NB4 (cell line): Measurements from ENCODE around the gene OR51B5.

Experiments used
- MYC ChIP-seq: IDR thresholded peaks from 2 replicates; pipeline ENCODE4 v1.6.1; 2011; ENCODE audit warnings: low read depth, low read length
- POLR2A ChIP-seq: IDR thresholded peaks from 2 replicates; pipeline ENCODE4 v1.6.1; 2011; ENCODE audit warnings: mild to moderate bottlenecking; ENCODE audit not compliant: insufficient read length; ENCODE audit errors: extremely low read depth
- TF ChIP-seq, protein P1 (sequence below): IDR thresholded peaks from one replicate; pipeline ENCODE4 v1.5.1; 2012; ENCODE audit warnings: low read depth, low read length
- TF ChIP-seq, protein P2 (sequence below): IDR thresholded peaks from 2 replicates; pipeline ENCODE4 v1.6.1; 2011; ENCODE audit warnings: low read depth, low read length

DNA sequence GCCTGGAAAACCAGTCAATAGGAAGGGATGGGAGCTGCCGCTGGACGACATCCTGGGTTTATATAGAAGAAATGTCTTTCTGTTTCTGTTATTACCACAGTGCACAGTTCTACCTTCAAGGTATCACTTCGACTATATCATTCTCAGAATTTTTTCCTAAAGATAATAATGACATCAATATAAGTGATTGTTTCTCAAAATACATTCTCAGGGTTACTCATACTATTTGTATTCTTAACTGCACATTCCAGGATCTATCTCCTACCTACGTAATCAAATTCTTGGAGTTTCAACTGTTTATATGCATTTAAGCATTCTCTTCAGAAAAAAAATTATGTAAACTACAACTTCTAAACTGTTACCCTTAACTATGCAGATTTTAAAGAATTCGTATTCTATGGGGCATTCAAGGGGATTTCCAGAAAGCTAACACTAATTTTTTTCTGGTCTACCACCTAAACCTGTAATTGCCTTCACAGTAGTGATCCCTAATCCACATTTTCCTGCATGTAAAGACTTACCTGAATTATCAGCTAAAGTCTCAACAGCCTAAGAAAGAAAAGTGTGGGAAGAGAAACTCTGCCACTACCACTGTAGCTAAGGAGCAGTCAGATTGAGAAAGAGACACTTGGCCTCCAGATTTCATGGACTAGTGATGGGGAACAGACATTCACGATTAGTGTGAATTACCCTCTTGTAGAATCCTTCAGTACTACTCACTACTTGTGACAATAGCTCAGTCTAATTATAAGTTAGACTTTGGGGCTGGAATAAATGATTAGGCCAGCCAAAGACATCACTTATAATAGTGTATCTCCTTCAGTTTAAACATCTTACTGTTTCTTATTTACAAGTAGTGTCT lies at the start of gene OR51B5:
- TF ChIP-seq, protein P1, sequence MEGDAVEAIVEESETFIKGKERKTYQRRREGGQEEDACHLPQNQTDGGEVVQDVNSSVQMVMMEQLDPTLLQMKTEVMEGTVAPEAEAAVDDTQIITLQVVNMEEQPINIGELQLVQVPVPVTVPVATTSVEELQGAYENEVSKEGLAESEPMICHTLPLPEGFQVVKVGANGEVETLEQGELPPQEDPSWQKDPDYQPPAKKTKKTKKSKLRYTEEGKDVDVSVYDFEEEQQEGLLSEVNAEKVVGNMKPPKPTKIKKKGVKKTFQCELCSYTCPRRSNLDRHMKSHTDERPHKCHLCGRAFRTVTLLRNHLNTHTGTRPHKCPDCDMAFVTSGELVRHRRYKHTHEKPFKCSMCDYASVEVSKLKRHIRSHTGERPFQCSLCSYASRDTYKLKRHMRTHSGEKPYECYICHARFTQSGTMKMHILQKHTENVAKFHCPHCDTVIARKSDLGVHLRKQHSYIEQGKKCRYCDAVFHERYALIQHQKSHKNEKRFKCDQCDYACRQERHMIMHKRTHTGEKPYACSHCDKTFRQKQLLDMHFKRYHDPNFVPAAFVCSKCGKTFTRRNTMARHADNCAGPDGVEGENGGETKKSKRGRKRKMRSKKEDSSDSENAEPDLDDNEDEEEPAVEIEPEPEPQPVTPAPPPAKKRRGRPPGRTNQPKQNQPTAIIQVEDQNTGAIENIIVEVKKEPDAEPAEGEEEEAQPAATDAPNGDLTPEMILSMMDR, result no peak
- TF ChIP-seq POLR2A, result no peak
- TF ChIP-seq, protein P2, sequence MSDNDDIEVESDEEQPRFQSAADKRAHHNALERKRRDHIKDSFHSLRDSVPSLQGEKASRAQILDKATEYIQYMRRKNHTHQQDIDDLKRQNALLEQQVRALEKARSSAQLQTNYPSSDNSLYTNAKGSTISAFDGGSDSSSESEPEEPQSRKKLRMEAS, result no peak
- TF ChIP-seq MYC, result no peak
